Measurements from ENCODE around the gene TRIM71. TPM values are rescaled to one million over a fixed set of nuclear protein-coding genes. Genes with fewer than 3 reads are reported as not detected.
"Not testable (repeated sequence)": the region's sequence is repeated elsewhere in the genome, so short reads cannot be mapped to it uniquely, and the experiment has no call there.

The TRIM71 gene
- total and polyA plus RNA-seq, 12 donors, result 0.03 to 0.25 (median 0.17) TPM; not detected in 8

DNA sequence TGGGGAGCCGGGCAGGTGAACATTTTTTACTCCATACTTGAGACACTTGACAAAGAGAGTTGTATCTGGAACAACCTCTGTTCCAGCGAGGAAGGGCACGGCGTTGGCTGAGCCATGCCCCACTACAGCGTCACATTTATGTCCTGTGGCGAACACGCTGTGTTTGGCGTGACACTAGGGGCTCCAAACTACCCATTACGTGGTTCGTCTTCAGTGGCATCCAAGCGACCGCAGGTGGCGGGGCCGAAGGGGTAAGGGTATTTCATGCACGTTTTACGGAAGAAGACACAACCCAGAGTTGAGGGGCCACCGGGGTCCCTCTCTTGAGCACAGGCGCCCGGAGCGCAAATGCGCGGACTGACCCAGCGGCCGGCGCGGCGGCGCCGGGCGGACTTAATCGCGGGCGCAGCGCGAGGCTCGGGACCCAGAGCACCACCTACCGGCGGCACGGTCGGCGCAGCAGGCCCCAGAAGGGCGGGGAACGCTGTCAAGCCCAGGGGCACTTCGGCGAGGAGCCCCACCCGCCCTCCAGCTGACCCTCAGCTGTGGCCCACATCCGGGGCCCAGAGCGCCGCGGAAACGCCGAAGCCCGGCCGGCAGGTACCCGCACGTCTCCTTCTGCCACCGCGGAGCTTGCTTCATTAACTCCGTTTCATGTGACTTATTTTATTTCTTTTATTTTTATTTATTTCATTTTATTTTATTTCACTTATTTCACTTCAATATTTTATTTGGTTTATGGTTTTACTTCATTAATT lies 36.4 kb upstream of the TRIM71 start:
- H3K27ac ChIP-seq, result no peak overlapping the region
- 2 to 5% (median 3%) methylated on average over 21 to 59 of the region's 59 CpGs for WGBS, 4 donors
- intact Hi-C loops (cut with DNase I), result no loop called here

GRCh38 chr3:32781969-32782270 lies 35.9 kb upstream of the TRIM71 start:
- DNase-seq; H3K36me3 ChIP-seq (replicated peaks in 1 of 2); H3K9me3 ChIP-seq (replicated peaks in 1 of 3); H3K4me1 ChIP-seq (replicated peaks in 1 of 2); H3K27ac ChIP-seq; intact Hi-C loops (cut with DNase I); H3K27me3 ChIP-seq: not testable (repeated sequence)
- peak overlapping the region in 1 of 4 donors; percentile 11 for H3K4me3 ChIP-seq
- 87 to 93% (median 91%) methylated on average over 9 of the region's 9 CpGs for WGBS, 4 donors

More for the DNA sequence above, 36.4 kb upstream of the TRIM71 start:
- Histone ChIP-seq H3K4me1 (replicated peaks in 1 of 2) (peaks cover 3 to 9% of the 10 kb centered on the region in 2 donors), H3K36me3 (replicated peaks in 1 of 2) (no peaks in the 10 kb centered on the region), H3K4me3 (peak overlapping the region; percentile 11 to 55 (median 31)), H3K27me3 (no peaks in the 10 kb centered on the region), H3K9me3 (replicated peaks in 1 of 3) (no peaks in the 10 kb centered on the region)
- peak; percentile 53 to 75 (median 68) for DNase-seq
- TF ChIP-seq, protein P1, sequence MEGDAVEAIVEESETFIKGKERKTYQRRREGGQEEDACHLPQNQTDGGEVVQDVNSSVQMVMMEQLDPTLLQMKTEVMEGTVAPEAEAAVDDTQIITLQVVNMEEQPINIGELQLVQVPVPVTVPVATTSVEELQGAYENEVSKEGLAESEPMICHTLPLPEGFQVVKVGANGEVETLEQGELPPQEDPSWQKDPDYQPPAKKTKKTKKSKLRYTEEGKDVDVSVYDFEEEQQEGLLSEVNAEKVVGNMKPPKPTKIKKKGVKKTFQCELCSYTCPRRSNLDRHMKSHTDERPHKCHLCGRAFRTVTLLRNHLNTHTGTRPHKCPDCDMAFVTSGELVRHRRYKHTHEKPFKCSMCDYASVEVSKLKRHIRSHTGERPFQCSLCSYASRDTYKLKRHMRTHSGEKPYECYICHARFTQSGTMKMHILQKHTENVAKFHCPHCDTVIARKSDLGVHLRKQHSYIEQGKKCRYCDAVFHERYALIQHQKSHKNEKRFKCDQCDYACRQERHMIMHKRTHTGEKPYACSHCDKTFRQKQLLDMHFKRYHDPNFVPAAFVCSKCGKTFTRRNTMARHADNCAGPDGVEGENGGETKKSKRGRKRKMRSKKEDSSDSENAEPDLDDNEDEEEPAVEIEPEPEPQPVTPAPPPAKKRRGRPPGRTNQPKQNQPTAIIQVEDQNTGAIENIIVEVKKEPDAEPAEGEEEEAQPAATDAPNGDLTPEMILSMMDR (IDR thresholded peaks at IDR 0.05), result peak; percentile 29 to 76 (median 56)
- TF ChIP-seq POLR2A (IDR thresholded peaks at IDR 0.05), result no peak

GRCh38 chr3:32782407-32782806 lies 35.4 kb upstream of the TRIM71 start:
- DNase-seq, result no peak
- Histone ChIP-seq H3K27me3 (no peaks in the 10 kb centered on the region), H3K4me1 (replicated peaks in 1 of 2) (peaks cover 3 to 9% of the 10 kb centered on the region in 2 donors), H3K27ac (no peak overlapping the region), H3K9me3 (replicated peaks in 1 of 3) (no peaks in the 10 kb centered on the region), H3K4me3 (no peak overlapping the region), H3K36me3 (replicated peaks in 1 of 2) (no peaks in the 10 kb centered on the region)
- intact Hi-C loops (cut with DNase I), result no loop called here
- 93 to 100% (median 96%) methylated on average over 3 of the region's 3 CpGs for WGBS, 4 donors
- no peak for TF ChIP-seq POLR2A (IDR thresholded peaks at IDR 0.05)
- TF ChIP-seq, protein P1 (IDR thresholded peaks at IDR 0.05), result no peak

DNA sequence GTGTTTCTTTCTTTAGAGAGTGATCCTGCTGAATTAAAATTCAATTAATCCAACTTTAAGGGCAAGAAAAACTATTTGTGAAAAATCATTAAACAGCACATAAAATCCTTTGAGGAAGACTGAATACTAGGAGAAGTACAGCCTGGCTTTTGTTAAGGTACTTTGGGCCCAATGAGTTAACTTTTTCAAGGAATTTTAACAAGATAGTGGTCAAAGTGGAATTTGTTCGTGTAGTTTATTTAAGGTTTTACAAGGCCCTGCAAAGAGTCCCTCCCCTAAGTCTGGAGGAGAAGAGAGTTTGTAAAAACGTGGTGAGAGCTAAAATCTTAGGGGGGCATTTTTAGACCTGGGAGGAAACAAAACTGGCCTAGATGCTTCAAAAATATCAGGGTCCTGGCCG lies 26.0 kb upstream of the TRIM71 start:
- Histone ChIP-seq H3K36me3 (replicated peaks in 1 of 2) (no peaks in the 10 kb centered on the region), H3K27me3 (no peaks in the 10 kb centered on the region), H3K4me1 (replicated peaks in 1 of 2) (no peaks in the 10 kb centered on the region), H3K27ac (no peak overlapping the region), H3K9me3 (replicated peaks in 1 of 3) (no peaks in the 10 kb centered on the region), H3K4me3 (no peak overlapping the region)
- 61 to 77% (median 69%) methylated on average over 3 of the region's 3 CpGs for WGBS, 4 donors
- TF ChIP-seq, protein P1 (IDR thresholded peaks at IDR 0.05), result no peak
- TF ChIP-seq POLR2A (IDR thresholded peaks at IDR 0.05), result no peak
- no peak for DNase-seq
- intact Hi-C loops (cut with DNase I), result no loop called here
